Measurements from ENCODE around the gene TRAIP. TPM values are rescaled to one million over a fixed set of nuclear protein-coding genes. Genes with fewer than 3 reads are reported as not detected.
A peak's percentile ranks its signal among the peaks of the same experiment; 100 is the strongest.

Gene TRAIP
- total RNA-seq, 1 donor = 1.4 TPM

DNA sequence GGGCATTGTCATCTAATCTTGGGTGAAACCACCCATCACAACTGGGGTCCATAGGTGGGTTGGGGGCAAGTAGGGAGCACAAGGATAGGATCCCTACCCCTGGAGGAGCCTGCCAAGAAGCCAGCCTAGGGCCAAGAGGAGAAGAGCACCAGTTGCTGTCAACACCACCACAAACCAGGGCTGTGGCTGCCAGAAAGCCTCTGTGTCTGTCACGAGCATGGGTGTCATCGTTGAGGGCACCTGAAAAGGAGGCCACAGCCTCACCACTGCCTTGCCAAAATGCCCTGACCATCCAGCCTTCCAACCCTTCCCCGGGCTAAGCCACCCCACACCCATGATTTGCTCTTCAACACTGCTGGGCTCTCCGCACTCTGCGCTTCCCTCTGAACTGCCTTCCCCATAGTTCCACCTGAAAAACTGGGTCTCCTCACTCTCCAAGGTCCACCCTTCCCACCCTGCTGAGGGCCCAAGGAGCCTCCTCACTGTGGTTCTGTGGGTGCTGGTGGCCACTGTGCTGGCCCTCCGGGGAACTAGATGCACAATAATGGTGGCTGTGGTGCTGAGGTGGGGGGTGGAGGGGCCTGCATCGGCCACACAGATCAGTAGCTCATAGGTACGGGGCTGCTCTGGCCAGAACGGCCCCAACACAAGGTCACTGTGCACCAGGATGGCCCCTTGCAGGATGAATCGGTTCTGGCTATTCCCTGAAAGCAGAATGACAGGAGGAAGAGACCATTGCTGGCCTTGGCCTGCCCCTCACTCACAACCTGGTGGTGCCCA is 63.8 kb downstream of the TRAIP start:
- no peaks in the 10 kb centered on the region for H3K9me3 ChIP-seq (ENCODE audit: low read depth, low read length)
- no peaks in the 10 kb centered on the region for H3K79me2 ChIP-seq (ENCODE audit: insufficient read depth, low read length)
- H3K27ac ChIP-seq (ENCODE audit: low read depth, low read length) = no peak overlapping the region
- H3K36me3 ChIP-seq (ENCODE audit: insufficient read depth, low read length) = no peaks in the 10 kb centered on the region
- H4K20me1 ChIP-seq (ENCODE audit: insufficient read depth, low read length) = no peaks in the 10 kb centered on the region
- H3K4me2 ChIP-seq (ENCODE audit: insufficient read depth, low read length) = no peak overlapping the region
- H3K27me3 ChIP-seq (ENCODE audit: insufficient read depth, low read length) = peaks cover 5% of the 10 kb centered on the region
- peak; percentile 76 for DNase-seq (ENCODE audit: insufficient read length, low spot score, missing footprints)
- H3K4me1 ChIP-seq (ENCODE audit: insufficient read depth, low read length) = no peaks in the 10 kb centered on the region
- no peak overlapping the region for H3K4me3 ChIP-seq (ENCODE audit: insufficient read depth, low read length)
- no peak overlapping the region for H2AFZ ChIP-seq (ENCODE audit: low read length)
- TF ChIP-seq, protein P1, sequence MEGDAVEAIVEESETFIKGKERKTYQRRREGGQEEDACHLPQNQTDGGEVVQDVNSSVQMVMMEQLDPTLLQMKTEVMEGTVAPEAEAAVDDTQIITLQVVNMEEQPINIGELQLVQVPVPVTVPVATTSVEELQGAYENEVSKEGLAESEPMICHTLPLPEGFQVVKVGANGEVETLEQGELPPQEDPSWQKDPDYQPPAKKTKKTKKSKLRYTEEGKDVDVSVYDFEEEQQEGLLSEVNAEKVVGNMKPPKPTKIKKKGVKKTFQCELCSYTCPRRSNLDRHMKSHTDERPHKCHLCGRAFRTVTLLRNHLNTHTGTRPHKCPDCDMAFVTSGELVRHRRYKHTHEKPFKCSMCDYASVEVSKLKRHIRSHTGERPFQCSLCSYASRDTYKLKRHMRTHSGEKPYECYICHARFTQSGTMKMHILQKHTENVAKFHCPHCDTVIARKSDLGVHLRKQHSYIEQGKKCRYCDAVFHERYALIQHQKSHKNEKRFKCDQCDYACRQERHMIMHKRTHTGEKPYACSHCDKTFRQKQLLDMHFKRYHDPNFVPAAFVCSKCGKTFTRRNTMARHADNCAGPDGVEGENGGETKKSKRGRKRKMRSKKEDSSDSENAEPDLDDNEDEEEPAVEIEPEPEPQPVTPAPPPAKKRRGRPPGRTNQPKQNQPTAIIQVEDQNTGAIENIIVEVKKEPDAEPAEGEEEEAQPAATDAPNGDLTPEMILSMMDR (IDR thresholded peaks at IDR 0.05; ENCODE audit: extremely low read depth, low read depth, low read length) = no peak

DNA sequence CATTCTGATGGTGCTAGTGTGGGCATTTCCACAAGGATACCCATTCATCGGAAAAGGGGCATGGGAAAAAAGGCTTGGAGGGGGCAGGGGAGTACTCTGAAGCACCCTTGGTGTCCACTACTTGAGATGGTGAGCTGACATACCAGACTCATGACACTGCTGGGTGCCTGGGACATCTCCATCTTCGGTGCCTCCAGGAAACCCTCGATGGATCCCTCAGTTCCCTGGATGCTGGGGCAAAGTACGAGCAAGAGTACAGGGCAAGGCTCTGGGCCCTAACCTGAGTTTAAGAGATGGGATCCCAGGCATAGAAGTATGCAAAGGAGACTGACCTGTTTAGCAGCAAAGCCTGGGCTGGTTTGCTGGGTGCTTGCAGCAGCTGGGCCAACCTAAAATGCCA is 64.8 kb downstream of the TRAIP start:
- Histone ChIP-seq H3K79me2 (ENCODE audit: insufficient read depth, low read length) (no peaks in the 10 kb centered on the region), H3K27me3 (ENCODE audit: insufficient read depth, low read length) (peaks cover 5% of the 10 kb centered on the region), H3K9me3 (ENCODE audit: low read depth, low read length) (no peaks in the 10 kb centered on the region), H2AFZ (ENCODE audit: low read length) (no peak overlapping the region), H3K4me1 (ENCODE audit: insufficient read depth, low read length) (peaks cover 6% of the 10 kb centered on the region), H4K20me1 (ENCODE audit: insufficient read depth, low read length) (no peaks in the 10 kb centered on the region), H3K4me2 (ENCODE audit: insufficient read depth, low read length) (no peak overlapping the region), H3K4me3 (ENCODE audit: insufficient read depth, low read length) (no peak overlapping the region), H3K27ac (ENCODE audit: low read depth, low read length) (no peak overlapping the region), H3K36me3 (ENCODE audit: insufficient read depth, low read length) (no peaks in the 10 kb centered on the region)
- peak; percentile 74 for DNase-seq (ENCODE audit: insufficient read length, low spot score, missing footprints)
- TF ChIP-seq, protein P1 (IDR thresholded peaks at IDR 0.05; ENCODE audit: extremely low read depth, low read depth, low read length) = no peak

DNA sequence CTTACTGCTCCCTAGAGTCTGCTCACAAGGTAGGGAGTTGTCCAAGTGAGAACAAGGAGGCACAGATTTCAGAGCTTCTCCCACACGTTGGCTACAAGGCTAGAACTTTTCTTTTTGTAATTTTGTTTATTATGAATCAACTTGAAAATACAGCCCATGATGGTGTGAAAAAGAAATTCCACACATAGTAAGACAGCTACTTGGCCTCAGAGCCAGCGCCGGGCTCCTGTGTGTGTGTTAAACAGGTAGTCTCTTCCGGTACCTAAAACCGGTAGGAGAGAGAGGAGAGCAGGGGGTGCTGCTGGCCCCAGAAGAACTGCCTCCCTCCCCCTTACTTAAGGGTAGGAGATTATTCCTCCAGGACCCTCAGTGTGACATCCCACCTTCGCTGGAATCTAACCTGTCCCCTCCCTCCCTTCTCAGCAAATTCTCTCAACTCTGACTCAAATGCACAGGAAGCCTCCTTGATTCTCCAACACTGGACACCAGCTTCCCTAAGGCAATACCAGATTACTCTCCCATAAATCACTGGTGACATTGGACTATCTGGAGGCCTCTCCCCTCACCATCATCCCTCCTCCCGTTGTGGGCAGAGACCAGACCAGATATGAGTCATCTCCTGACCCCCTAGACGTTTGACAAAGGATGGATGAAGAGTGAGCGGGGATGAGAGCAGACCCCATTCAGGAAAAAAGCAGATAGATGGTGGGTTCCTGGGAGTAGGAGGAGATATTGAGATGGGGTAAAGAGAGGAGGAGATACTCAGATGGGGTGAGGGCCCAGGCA is 65.5 kb downstream of the TRAIP start:
- H3K27me3 ChIP-seq (ENCODE audit: insufficient read depth, low read length) = peaks cover 5% of the 10 kb centered on the region
- peak; percentile 63 for DNase-seq (ENCODE audit: insufficient read length, low spot score, missing footprints)
- peaks cover 5% of the 10 kb centered on the region for H3K79me2 ChIP-seq (ENCODE audit: insufficient read depth, low read length)
- no peak overlapping the region for H3K4me2 ChIP-seq (ENCODE audit: insufficient read depth, low read length)
- H2AFZ ChIP-seq (ENCODE audit: low read length) = no peak overlapping the region
- TF ChIP-seq, protein P1 (IDR thresholded peaks at IDR 0.05; ENCODE audit: extremely low read depth, low read depth, low read length) = no peak
- peaks cover under 1% of the 10 kb centered on the region for H4K20me1 ChIP-seq (ENCODE audit: insufficient read depth, low read length)
- no peaks in the 10 kb centered on the region for H3K9me3 ChIP-seq (ENCODE audit: low read depth, low read length)
- H3K4me1 ChIP-seq (ENCODE audit: insufficient read depth, low read length) = peaks cover 6% of the 10 kb centered on the region
- H3K27ac ChIP-seq (ENCODE audit: low read depth, low read length) = no peak overlapping the region
- no peak overlapping the region for H3K4me3 ChIP-seq (ENCODE audit: insufficient read depth, low read length)
- no peaks in the 10 kb centered on the region for H3K36me3 ChIP-seq (ENCODE audit: insufficient read depth, low read length)

DNA sequence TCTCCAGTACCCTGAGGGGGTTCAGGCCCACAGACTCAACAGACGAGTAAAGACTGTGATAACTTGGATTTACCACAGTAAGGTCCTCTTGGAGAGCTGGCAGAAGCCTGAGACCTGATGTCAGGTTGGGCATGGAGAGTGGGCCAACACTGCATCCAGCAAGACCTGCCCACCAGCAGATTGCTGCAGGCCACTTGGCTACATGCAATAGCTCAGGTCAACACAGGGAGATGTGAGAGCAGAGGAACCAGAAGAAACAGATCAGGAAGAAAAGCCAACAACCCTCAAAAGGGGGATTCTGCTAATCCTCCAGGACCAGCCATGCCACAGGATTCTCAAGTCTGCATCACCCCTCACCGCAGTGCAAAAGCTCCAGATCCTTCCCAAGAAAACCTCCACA is 68.3 kb downstream of the TRAIP start:
- H3K79me2 ChIP-seq (ENCODE audit: insufficient read depth, low read length) = peaks cover 33% of the 10 kb centered on the region
- no peak overlapping the region for H3K4me2 ChIP-seq (ENCODE audit: insufficient read depth, low read length)
- H3K36me3 ChIP-seq (ENCODE audit: insufficient read depth, low read length) = peaks cover 7% of the 10 kb centered on the region
- TF ChIP-seq, protein P1 (IDR thresholded peaks at IDR 0.05; ENCODE audit: extremely low read depth, low read depth, low read length) = no peak
- no peak overlapping the region for H2AFZ ChIP-seq (ENCODE audit: low read length)
- no peak for DNase-seq (ENCODE audit: insufficient read length, low spot score, missing footprints)
- H3K27ac ChIP-seq (ENCODE audit: low read depth, low read length) = no peak overlapping the region
- peaks cover 11% of the 10 kb centered on the region for H4K20me1 ChIP-seq (ENCODE audit: insufficient read depth, low read length)
- H3K4me3 ChIP-seq (ENCODE audit: insufficient read depth, low read length) = no peak overlapping the region
- peaks cover 15% of the 10 kb centered on the region for H3K4me1 ChIP-seq (ENCODE audit: insufficient read depth, low read length)
- peaks cover 5% of the 10 kb centered on the region for H3K27me3 ChIP-seq (ENCODE audit: insufficient read depth, low read length)
- no peaks in the 10 kb centered on the region for H3K9me3 ChIP-seq (ENCODE audit: low read depth, low read length)

Measured in osteoblast (primary cell).